ENCODE measurements around the gene MZB1.

DNA sequence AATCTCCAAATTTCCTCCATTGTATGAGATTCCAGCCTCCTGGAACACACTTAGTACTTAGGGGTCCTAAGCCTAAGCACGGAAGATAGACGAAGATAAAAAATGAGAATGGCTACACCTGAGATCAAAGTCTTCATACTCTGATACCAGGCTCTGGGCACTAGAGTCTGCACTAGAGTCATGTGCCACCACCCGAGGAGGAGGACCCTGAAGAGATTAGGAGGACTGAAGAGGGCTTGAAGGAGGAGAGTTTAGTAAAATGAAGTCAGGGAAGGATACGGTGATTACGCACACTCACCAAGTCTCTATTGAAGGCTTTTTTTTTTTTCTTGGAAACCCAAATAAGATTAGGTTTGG, 14.7 kb upstream of the MZB1 start:
- TF ChIP-seq, protein P1, sequence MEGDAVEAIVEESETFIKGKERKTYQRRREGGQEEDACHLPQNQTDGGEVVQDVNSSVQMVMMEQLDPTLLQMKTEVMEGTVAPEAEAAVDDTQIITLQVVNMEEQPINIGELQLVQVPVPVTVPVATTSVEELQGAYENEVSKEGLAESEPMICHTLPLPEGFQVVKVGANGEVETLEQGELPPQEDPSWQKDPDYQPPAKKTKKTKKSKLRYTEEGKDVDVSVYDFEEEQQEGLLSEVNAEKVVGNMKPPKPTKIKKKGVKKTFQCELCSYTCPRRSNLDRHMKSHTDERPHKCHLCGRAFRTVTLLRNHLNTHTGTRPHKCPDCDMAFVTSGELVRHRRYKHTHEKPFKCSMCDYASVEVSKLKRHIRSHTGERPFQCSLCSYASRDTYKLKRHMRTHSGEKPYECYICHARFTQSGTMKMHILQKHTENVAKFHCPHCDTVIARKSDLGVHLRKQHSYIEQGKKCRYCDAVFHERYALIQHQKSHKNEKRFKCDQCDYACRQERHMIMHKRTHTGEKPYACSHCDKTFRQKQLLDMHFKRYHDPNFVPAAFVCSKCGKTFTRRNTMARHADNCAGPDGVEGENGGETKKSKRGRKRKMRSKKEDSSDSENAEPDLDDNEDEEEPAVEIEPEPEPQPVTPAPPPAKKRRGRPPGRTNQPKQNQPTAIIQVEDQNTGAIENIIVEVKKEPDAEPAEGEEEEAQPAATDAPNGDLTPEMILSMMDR (IDR thresholded peaks at IDR 0.05): no peak
- no peak for TF ChIP-seq POLR2A (IDR thresholded peaks at IDR 0.05)
